Measurements from ENCODE around the gene PIWIL1.

The PIWIL1 gene

DNA sequence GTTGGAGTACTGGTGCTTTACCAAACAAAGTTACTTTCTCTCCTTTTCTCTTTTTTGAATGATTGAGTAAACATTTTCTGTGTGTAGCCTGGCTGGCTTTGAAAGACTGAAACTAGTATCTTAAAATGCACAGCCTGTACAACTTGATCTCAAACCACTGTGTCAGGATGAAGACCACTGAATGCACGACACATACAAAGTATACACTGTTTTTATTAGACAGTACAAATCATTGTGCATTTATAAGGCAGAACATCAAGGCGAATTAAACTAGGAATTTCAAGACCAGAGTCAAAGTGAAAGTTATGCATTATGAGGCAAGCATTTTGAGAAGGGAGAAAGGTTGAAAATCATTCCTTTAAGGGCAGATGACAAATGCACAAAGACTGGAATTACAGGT is 59.0 kb downstream of the PIWIL1 start:
- TF ChIP-seq TAF1 (IDR thresholded peaks at IDR 0.05; ENCODE audit: borderline replicate concordance, insufficient read depth, low read length) (no peak), POLR2AphosphoS5 (IDR thresholded peaks at IDR 0.05; ENCODE audit: low read depth, low read length) (no peak), FOXP2 (optimal IDR thresholded peaks at IDR 0.05; ENCODE audit: borderline replicate concordance, extremely low read depth, extremely low read length, insufficient read depth) (no peak), SIN3A (IDR thresholded peaks at IDR 0.05; ENCODE audit: borderline replicate concordance, insufficient read depth, low read length) (no peak), REST (IDR thresholded peaks at IDR 0.05; ENCODE audit: insufficient read depth in 1 of 2, low read depth in 2 of 2, low read length in 2 of 2) (no peak)

DNA sequence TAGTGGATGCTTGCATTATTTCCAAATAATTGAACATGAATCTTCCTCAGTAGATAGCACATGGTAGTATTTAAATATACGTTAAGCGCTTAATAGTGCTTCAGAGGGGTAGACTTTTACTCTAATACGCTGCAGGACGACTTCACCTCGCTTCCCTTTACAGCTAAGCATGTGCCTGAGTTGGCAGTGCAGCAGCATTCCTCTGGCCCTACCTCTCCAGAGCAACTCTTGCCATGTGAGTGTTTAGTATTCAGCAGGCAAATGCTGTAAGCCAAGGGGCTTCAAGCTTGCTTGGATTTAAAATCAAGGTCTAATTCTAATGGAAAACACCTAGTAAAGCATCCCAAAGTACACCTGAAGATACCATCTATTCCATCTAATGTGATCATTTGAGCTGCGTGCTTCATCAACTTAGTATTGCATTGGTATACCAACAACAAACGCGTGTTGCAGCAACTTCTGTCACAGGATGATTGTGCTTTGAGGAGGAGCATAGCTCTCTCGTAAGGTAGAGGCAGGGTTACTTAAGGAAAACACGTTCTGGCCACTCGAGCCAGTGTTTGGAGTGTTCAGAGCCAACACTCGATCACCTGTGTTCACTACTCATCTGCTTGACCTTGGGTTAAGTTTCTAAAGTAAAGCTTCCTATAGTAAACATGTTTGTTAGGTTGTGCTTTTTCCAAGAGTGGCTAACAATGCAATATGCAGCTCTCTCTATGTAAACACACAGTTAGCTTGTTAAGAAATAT is 60.6 kb downstream of the PIWIL1 start:
- no peak for TF ChIP-seq REST (IDR thresholded peaks at IDR 0.05; ENCODE audit: insufficient read depth in 1 of 2, low read depth in 2 of 2, low read length in 2 of 2)

GRCh38 chr12:130401703-130402102 is 64.0 kb downstream of the PIWIL1 start:
- TF ChIP-seq SIN3A (IDR thresholded peaks at IDR 0.05; ENCODE audit: borderline replicate concordance, insufficient read depth, low read length) (no peak), POLR2AphosphoS5 (IDR thresholded peaks at IDR 0.05; ENCODE audit: low read depth, low read length) (no peak), FOXP2 (optimal IDR thresholded peaks at IDR 0.05; ENCODE audit: borderline replicate concordance, extremely low read depth, extremely low read length, insufficient read depth) (no peak), TAF1 (IDR thresholded peaks at IDR 0.05; ENCODE audit: borderline replicate concordance, insufficient read depth, low read length) (no peak), REST (IDR thresholded peaks at IDR 0.05; ENCODE audit: insufficient read depth in 1 of 2, low read depth in 2 of 2, low read length in 2 of 2) (no peak)

DNA sequence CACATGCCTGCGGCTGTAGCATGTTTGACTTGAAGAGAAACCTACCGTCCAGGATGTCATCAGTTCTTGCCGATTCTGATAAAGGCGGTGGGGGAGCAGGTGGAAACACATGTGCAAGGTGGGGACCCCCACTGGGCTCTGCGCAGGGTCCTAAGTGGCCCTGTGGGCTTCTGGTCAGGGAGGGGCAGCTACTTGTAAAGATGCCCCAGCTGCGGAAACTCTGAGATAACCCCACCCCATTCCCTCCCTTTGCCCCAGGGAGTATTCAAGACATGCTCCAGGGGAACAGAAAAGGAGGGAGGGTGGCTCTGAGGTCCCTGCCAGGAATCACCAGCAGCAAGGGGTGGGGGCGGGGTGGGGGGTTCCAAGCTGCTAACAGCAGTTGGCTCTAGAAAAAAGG is 67.6 kb downstream of the PIWIL1 start:
- TF ChIP-seq TAF1 (IDR thresholded peaks at IDR 0.05; ENCODE audit: borderline replicate concordance, insufficient read depth, low read length): no peak
- TF ChIP-seq FOXP2 (optimal IDR thresholded peaks at IDR 0.05; ENCODE audit: borderline replicate concordance, extremely low read depth, extremely low read length, insufficient read depth): no peak
- TF ChIP-seq SIN3A (IDR thresholded peaks at IDR 0.05; ENCODE audit: borderline replicate concordance, insufficient read depth, low read length): no peak
- TF ChIP-seq POLR2AphosphoS5 (IDR thresholded peaks at IDR 0.05; ENCODE audit: low read depth, low read length): no peak
- no peak for TF ChIP-seq REST (IDR thresholded peaks at IDR 0.05; ENCODE audit: insufficient read depth in 1 of 2, low read depth in 2 of 2, low read length in 2 of 2)

GRCh38 chr12:130412384-130412783 is 74.7 kb downstream of the PIWIL1 start:
- TF ChIP-seq POLR2AphosphoS5 (IDR thresholded peaks at IDR 0.05; ENCODE audit: low read depth, low read length): no peak
- no peak for TF ChIP-seq FOXP2 (optimal IDR thresholded peaks at IDR 0.05; ENCODE audit: borderline replicate concordance, extremely low read depth, extremely low read length, insufficient read depth)
- TF ChIP-seq SIN3A (IDR thresholded peaks at IDR 0.05; ENCODE audit: borderline replicate concordance, insufficient read depth, low read length): no peak
- TF ChIP-seq REST (IDR thresholded peaks at IDR 0.05; ENCODE audit: insufficient read depth in 1 of 2, low read depth in 2 of 2, low read length in 2 of 2): no peak
- TF ChIP-seq TAF1 (IDR thresholded peaks at IDR 0.05; ENCODE audit: borderline replicate concordance, insufficient read depth, low read length): no peak
